ENCODE results near the gene PLCH2. TPM values are rescaled to one million over a fixed set of nuclear protein-coding genes. Genes with fewer than 3 reads are reported as not detected.

PLCH2 gene
- total and polyA plus RNA-seq, 10 of the 15 experiments (the other 5 are each of a cell fraction or from before 2014, with no cell fraction given) = 0.03 to 0.73 (median 0.24) TPM; not detected in 3

GRCh38 chr1:2457444-2457843 lies 18.6 kb upstream of the PLCH2 start:
- SMC1A ChIA-PET (ENCODE audit: uncharacterized antibody, unreplicated experiment) = no interaction called here
- H3K9ac ChIP-seq (ENCODE audit: control insufficient read depth, insufficient read depth, low read length) = no peak overlapping the region
- POLR2A ChIA-PET = no interaction called here
- no TSS peak for BruUV-seq (replicated peaks)
- H3K36me3 ChIP-seq (ENCODE audit: control insufficient read depth in 2 of 2, insufficient read depth in 2 of 2, low read length in 1 of 2) = no peaks in the 10 kb centered on the region
- H3K79me2 ChIP-seq (ENCODE audit: control insufficient read depth, insufficient read depth, low read length) = no peaks in the 10 kb centered on the region
- CTCF ChIA-PET = no interaction called here
- H4K20me1 ChIP-seq (ENCODE audit: control insufficient read depth, insufficient read depth) = no peaks in the 10 kb centered on the region
- in situ Hi-C loops (cut with MboI) (no loop called here), intact Hi-C loops (cut with micrococcal nuclease; ENCODE audit: unreplicated experiment) (no loop called here)
- 35% methylated on average over 15 of the region's 17 CpGs for whole genome bisulfite sequencing (ENCODE audit: insufficient coverage, insufficient replicate concordance, low lambda C conversion rate, missing lambda C conversion rate)
- H3K9me3 ChIP-seq (replicated peaks; ENCODE audit: control insufficient read depth, insufficient read depth, low read length) = no peaks in the 10 kb centered on the region
- DNase-seq (ENCODE audit: low read depth, low spot score) (no peak), FAIRE-seq (no peak), ATAC-seq (no peak)
- RAD21 ChIA-PET (ENCODE audit: unreplicated experiment) = no interaction called here
- no peak overlapping the region for H3K4me2 ChIP-seq (ENCODE audit: control insufficient read depth, insufficient read depth)
- H3K27me3 ChIP-seq (replicated peaks in 1 of 2; ENCODE audit: control insufficient read depth in 2 of 2, insufficient read depth in 2 of 2, low read length in 1 of 2) = no peaks in the 10 kb centered on the region; a peak in 1 of 4 replicates
- no peaks in the 10 kb centered on the region for H3K4me1 ChIP-seq (ENCODE audit: control insufficient read depth, insufficient read depth, low read length)
- TF ChIP-seq SIX5 (IDR thresholded peaks at IDR 0.05; ENCODE audit: low read depth, low read length, severe bottlenecking) (no peak), BACH1 (IDR thresholded peaks at IDR 0.05; ENCODE audit: borderline replicate concordance) (no peak), ATF7 (IDR thresholded peaks at IDR 0.05; ENCODE audit: low read depth) (no peak), FOXK2 (IDR thresholded peaks at IDR 0.05) (no peak), MEF2A (IDR thresholded peaks at IDR 0.05; ENCODE audit: insufficient read depth, low read depth, low read length) (no peak), GABPA (IDR thresholded peaks at IDR 0.05; ENCODE audit: low read depth) (no peak), NFIC (IDR thresholded peaks at IDR 0.05; ENCODE audit: low read depth, low read length) (no peak), NKRF (conservative IDR thresholded peaks at IDR 0.05) (no peak), BMI1 (IDR thresholded peaks at IDR 0.05; ENCODE audit: borderline replicate concordance) (no peak), SMARCA5 (IDR thresholded peaks at IDR 0.05) (no peak), SREBF1 (IDR thresholded peaks at IDR 0.05; ENCODE audit: low read length) (no peak), RUNX3 (IDR thresholded peaks at IDR 0.05; ENCODE audit: low read length) (no peak), RELB (IDR thresholded peaks at IDR 0.05; ENCODE audit: low read depth) (no peak), CEBPB (IDR thresholded peaks at IDR 0.05; ENCODE audit: borderline replicate concordance in 1 of 2, low read depth in 2 of 2, low read length in 2 of 2) (no peak), PAX8 (IDR thresholded peaks at IDR 0.05) (no peak), BCL3 (IDR thresholded peaks at IDR 0.05; ENCODE audit: borderline replicate concordance, insufficient read depth, low read depth, low read length, poor library complexity, severe bottlenecking) (no peak)
- no peak overlapping the region for H2AFZ ChIP-seq (ENCODE audit: control insufficient read depth, low read depth, low read length)
- H3K27ac ChIP-seq (ENCODE audit: control insufficient read depth, insufficient read depth) = no peak overlapping the region
- H3K4me3 ChIP-seq = no peak overlapping the region

All from GM12878 (cell line).